Neural crest cell (in vitro differentiated cells): Measurements from ENCODE around the gene BCL2L12. TPM values are rescaled to one million over a fixed set of nuclear protein-coding genes. Genes with fewer than 3 reads are reported as not detected.
A peak's percentile ranks its signal among the peaks of the same experiment; 100 is the strongest.

ENCODE experiments used
- DNase-seq: peaks from one replicate; pipeline ENCODE4 v3.0.0; 2021; ENCODE audit warnings: low read depth, mixed read lengths, low spot score
- H3K27ac Mint-ChIP-seq: one replicate; pipeline ENCODE4 v1.8.0; 2021; ENCODE audit warnings: mild to moderate bottlenecking, mixed read lengths; ENCODE audit not compliant: unreplicated experiment
- H3K27me3 Mint-ChIP-seq: 2 replicates; pipeline ENCODE4 v1.8.0; 2021; ENCODE audit warnings: low read depth, mild to moderate bottlenecking, mixed read lengths
- H3K36me3 Mint-ChIP-seq: 2 replicates; pipeline ENCODE4 v1.8.0; 2021; ENCODE audit warnings: low read depth, mild to moderate bottlenecking, mixed read lengths
- H3K4me1 Mint-ChIP-seq: 2 replicates; pipeline ENCODE4 v1.8.0; 2021; ENCODE audit warnings: mixed read lengths
- H3K4me3 Mint-ChIP-seq: one replicate; pipeline ENCODE4 v1.8.0; 2021; ENCODE audit warnings: mild to moderate bottlenecking, mixed read lengths
- H3K9me3 Mint-ChIP-seq: 2 replicates; pipeline ENCODE4 v1.8.0; 2021; ENCODE audit warnings: mixed read lengths
- CTCF ChIP-seq: fragments of 200-600 bp; sonication (generic); conservative IDR thresholded peaks from 2 replicates; pipeline ENCODE4 v1.5.0; 2021; ENCODE audit warnings: antibody characterized with exemption, mild to moderate bottlenecking
- total RNA-seq: library from RNA; stranded (reverse); gene quantifications from 2 replicates; pipeline ENCODE4 v1.2.1, GENCODE V29; 2021

Gene BCL2L12
- total RNA-seq, 1 donor from 2014 or later = 92.4 TPM

GRCh38 chr19:49672131-49672919, 6.6 kb downstream of the BCL2L12 start:
- H3K9me3 Mint-ChIP-seq = no peaks in the 10 kb centered on the region
- H3K27me3 Mint-ChIP-seq = peaks cover 4% of the 10 kb centered on the region
- peak; percentile 92 for TF ChIP-seq CTCF
- peaks cover 5% of the 10 kb centered on the region for H3K36me3 Mint-ChIP-seq
- peak; percentile 83 for DNase-seq
- H3K27ac Mint-ChIP-seq = peak overlapping the region; percentile 81
- peak overlapping the region; percentile 87 for H3K4me3 Mint-ChIP-seq
- H3K4me1 Mint-ChIP-seq = peaks cover 24% of the 10 kb centered on the region

GRCh38 chr19:49676136-49676783, 10.5 kb downstream of the BCL2L12 start:
- DNase-seq = peak; percentile 97
- Mint-ChIP-seq H3K4me3 (peak overlapping the region; percentile 100), H3K27ac (peak overlapping the region; percentile 100), H3K4me1 (peaks cover 43% of the 10 kb centered on the region), H3K9me3 (no peaks in the 10 kb centered on the region), H3K27me3 (peaks cover 6% of the 10 kb centered on the region), H3K36me3 (peaks cover 6% of the 10 kb centered on the region)
- no peak for TF ChIP-seq CTCF

GRCh38 chr19:49676784-49677230, 11.1 kb downstream of the BCL2L12 start:
- Mint-ChIP-seq H3K36me3 (peaks cover 6% of the 10 kb centered on the region), H3K27ac (peak overlapping the region; percentile 100), H3K9me3 (no peaks in the 10 kb centered on the region), H3K4me1 (peaks cover 41% of the 10 kb centered on the region), H3K27me3 (peaks cover 6% of the 10 kb centered on the region), H3K4me3 (peak overlapping the region; percentile 100)
- TF ChIP-seq CTCF = no peak
- peak; percentile 97 for DNase-seq

- H3K36me3 Mint-ChIP-seq = peaks cover 7% of the 10 kb centered on the region
Observed at GRCh38 chr19:49677231-49677900, 11.6 kb downstream of the BCL2L12 start, which contains the start of gene PRMT1. Gene PRMT1, plus strand, starts transcription at chr19:49677271. Its CDS starts 10 bp downstream, at chr19:49677281.

More at GRCh38 chr19:49677231-49677900, 11.6 kb downstream of the BCL2L12 start, which contains the start of gene PRMT1:
- TF ChIP-seq CTCF = no peak
- H3K27me3 Mint-ChIP-seq = peaks cover 6% of the 10 kb centered on the region
- H3K4me3 Mint-ChIP-seq = peak within 1 kb of the TSS; percentile 100
- peak within 1 kb of the TSS; percentile 100 for H3K27ac Mint-ChIP-seq
- peak; percentile 51 for DNase-seq
- H3K4me1 Mint-ChIP-seq = peaks cover 36% of the 10 kb centered on the region
- H3K9me3 Mint-ChIP-seq = no peaks in the 10 kb centered on the region
